ENCODE measurements around the gene ADAD1.

Gene ADAD1

GRCh38 chr4:122456231-122457116, 77.7 kb downstream of the ADAD1 start, which contains the start of gene IL2:
IL2 (minus strand) TSS chr4:122456725; CDS start chr4:122456440, 285 bp downstream.
- no peak for DNase-seq (ENCODE audit: low spot score)

DNA sequence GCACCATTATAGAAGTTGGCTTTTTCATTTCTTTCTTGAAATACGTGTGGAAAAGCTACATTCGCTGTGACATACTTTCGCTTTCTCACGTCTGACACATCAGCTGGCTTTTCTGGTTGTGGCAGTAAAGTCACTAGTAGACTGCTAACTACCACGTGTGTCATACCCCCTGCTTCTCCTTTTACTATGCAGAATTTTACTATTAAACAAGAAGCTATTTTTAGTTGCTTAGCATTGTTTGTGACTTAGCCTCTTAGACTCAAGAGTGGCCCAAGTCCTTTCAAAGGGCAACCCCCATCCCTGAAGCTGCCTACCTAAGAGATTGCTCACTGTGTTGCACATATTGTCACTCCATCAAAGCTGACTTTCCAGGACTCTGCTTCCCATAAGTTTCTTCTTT, 79.8 kb downstream of the ADAD1 start:
- peak; percentile 10 for DNase-seq (ENCODE audit: low spot score)

- DNase-seq (ENCODE audit: low spot score): no peak
Measured at GRCh38 chr4:122469457-122469856, 90.6 kb downstream of the ADAD1 start.

GRCh38 chr4:122475233-122475632, 96.4 kb downstream of the ADAD1 start:
- DNase-seq (ENCODE audit: low spot score): no peak

GRCh38 chr4:122476126-122476525, 97.3 kb downstream of the ADAD1 start:
- no peak for DNase-seq (ENCODE audit: low spot score)

DNA sequence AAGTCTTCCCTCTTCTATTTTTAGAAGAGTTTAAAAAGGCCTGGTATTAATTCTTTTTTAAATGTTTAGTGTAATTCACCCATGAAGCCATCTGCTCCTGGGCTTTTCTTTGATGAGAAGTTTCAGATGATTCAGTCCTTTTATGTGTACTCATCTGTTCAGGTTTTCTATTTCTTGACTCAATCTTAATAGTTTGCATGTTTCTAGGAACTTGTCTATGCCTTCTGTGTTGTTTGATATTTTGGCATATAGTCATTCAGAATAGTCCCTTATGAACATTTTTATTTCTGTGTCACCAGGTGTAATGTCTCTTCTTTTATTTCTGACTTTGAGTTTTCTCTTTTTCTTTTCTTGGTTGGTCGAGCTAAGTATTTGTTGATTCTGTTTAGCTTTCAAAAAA, 97.9 kb downstream of the ADAD1 start:
- DNase-seq (ENCODE audit: low spot score): no peak
